Ectodermal cell (in vitro differentiated cells): ENCODE results near the gene CPNE7.

Source experiments
- H3K27ac ChIP-seq: 2 replicates; pipeline ENCODE4 v1.7.0; 2013; ENCODE audit warnings: mild to moderate bottlenecking, low read depth, low read length; ENCODE audit not compliant: insufficient read depth, poor library complexity, severe bottlenecking
- H3K27me3 ChIP-seq: 2 replicates; pipeline ENCODE4 v1.7.0; 2013; ENCODE audit warnings: mild to moderate bottlenecking, low read length; ENCODE audit not compliant: insufficient read depth, control insufficient read depth, poor library complexity, severe bottlenecking
- H3K36me3 ChIP-seq: one replicate; pipeline ENCODE4 v1.7.0; 2013; ENCODE audit warnings: low read length; ENCODE audit not compliant: control insufficient read depth, insufficient read depth
- H3K4me1 ChIP-seq: one replicate; pipeline ENCODE4 v1.7.0; 2013; ENCODE audit warnings: low read length; ENCODE audit not compliant: control insufficient read depth, insufficient read depth
- H3K4me3 ChIP-seq: 2 replicates; pipeline ENCODE4 v1.7.0; 2013; ENCODE audit warnings: low read depth, low read length, control low read depth; ENCODE audit not compliant: insufficient read depth
- H3K9me3 ChIP-seq: 2 replicates; pipeline ENCODE4 v1.7.0; 2013; ENCODE audit warnings: mild to moderate bottlenecking, low read length, moderate library complexity; ENCODE audit not compliant: control insufficient read depth
- WGBS, 2 experiments: methylation state at CpG; one replicate each; pipeline ENCODE4 v1.1.7; 2013; ENCODE audit warnings: missing lambda C conversion rate in 2 of 2; 5-methylcytosine and 5-hydroxymethylcytosine counted together

Gene CPNE7

GRCh38 chr16:89540557-89540956 lies 35.0 kb upstream of the CPNE7 start:
- H3K36me3 ChIP-seq: peaks cover 16% of the 10 kb centered on the region
- WGBS, 2 experiments: 92 to 93% methylated on average over 13 of the region's 13 CpGs
- H3K9me3 ChIP-seq: no peaks in the 10 kb centered on the region
- H3K4me1 ChIP-seq: no peaks in the 10 kb centered on the region
- H3K27me3 ChIP-seq: no peaks in the 10 kb centered on the region
- no peak overlapping the region for H3K4me3 ChIP-seq
- H3K27ac ChIP-seq: no peak overlapping the region

- Histone ChIP-seq H3K27me3 (no peaks in the 10 kb centered on the region), H3K4me1 (no peaks in the 10 kb centered on the region), H3K9me3 (no peaks in the 10 kb centered on the region), H3K27ac (no peak overlapping the region), H3K4me3 (no peak overlapping the region), H3K36me3 (peaks cover 22% of the 10 kb centered on the region)
- 95% methylated on average over 21 of the region's 21 CpGs for WGBS, 2 experiments
Measured at GRCh38 chr16:89541792-89542191, 33.8 kb upstream of the CPNE7 start.

GRCh38 chr16:89544113-89544512 lies 31.4 kb upstream of the CPNE7 start:
- H3K27me3 ChIP-seq: no peaks in the 10 kb centered on the region
- peaks cover 25% of the 10 kb centered on the region for H3K36me3 ChIP-seq
- H3K9me3 ChIP-seq: no peaks in the 10 kb centered on the region
- no peaks in the 10 kb centered on the region for H3K4me1 ChIP-seq
- H3K27ac ChIP-seq: no peak overlapping the region
- WGBS, 2 experiments: 95 to 96% methylated on average over 11 of the region's 11 CpGs
- H3K4me3 ChIP-seq: no peak overlapping the region

- no peaks in the 10 kb centered on the region for H3K27me3 ChIP-seq
- no peak overlapping the region for H3K27ac ChIP-seq
- no peaks in the 10 kb centered on the region for H3K9me3 ChIP-seq
- no peaks in the 10 kb centered on the region for H3K4me1 ChIP-seq
- WGBS, 2 experiments: 97% methylated on average over 13 of the region's 13 CpGs
- no peak overlapping the region for H3K4me3 ChIP-seq
- H3K36me3 ChIP-seq: peaks cover 25% of the 10 kb centered on the region
Measured at GRCh38 chr16:89544713-89545043, 30.9 kb upstream of the CPNE7 start.

- Histone ChIP-seq H3K36me3 (peaks cover 25% of the 10 kb centered on the region), H3K4me3 (no peak overlapping the region), H3K27me3 (no peaks in the 10 kb centered on the region), H3K27ac (no peak overlapping the region), H3K4me1 (no peaks in the 10 kb centered on the region), H3K9me3 (no peaks in the 10 kb centered on the region)
- 94 to 95% methylated on average over 17 of the region's 17 CpGs for WGBS, 2 experiments
Measured at GRCh38 chr16:89545044-89545830, 30.3 kb upstream of the CPNE7 start.

GRCh38 chr16:89545831-89546574 lies 29.6 kb upstream of the CPNE7 start:
- Histone ChIP-seq H3K4me3 (no peak overlapping the region), H3K36me3 (peaks cover 31% of the 10 kb centered on the region), H3K27ac (no peak overlapping the region), H3K27me3 (no peaks in the 10 kb centered on the region), H3K4me1 (no peaks in the 10 kb centered on the region), H3K9me3 (no peaks in the 10 kb centered on the region)
- 94 to 95% methylated on average over 26 of the region's 26 CpGs for WGBS, 2 experiments

- Histone ChIP-seq H3K4me1 (no peaks in the 10 kb centered on the region), H3K4me3 (no peak overlapping the region), H3K27ac (no peak overlapping the region), H3K27me3 (no peaks in the 10 kb centered on the region), H3K9me3 (no peaks in the 10 kb centered on the region), H3K36me3 (peaks cover 35% of the 10 kb centered on the region)
- WGBS, 2 experiments: 91 to 92% methylated on average over 19 of the region's 19 CpGs
Measured at GRCh38 chr16:89546781-89547180, 28.8 kb upstream of the CPNE7 start.

- H3K4me3 ChIP-seq: no peak overlapping the region
- no peaks in the 10 kb centered on the region for H3K9me3 ChIP-seq
- H3K27ac ChIP-seq: no peak overlapping the region
- H3K4me1 ChIP-seq: no peaks in the 10 kb centered on the region
- H3K27me3 ChIP-seq: no peaks in the 10 kb centered on the region
- H3K36me3 ChIP-seq: peaks cover 39% of the 10 kb centered on the region
- WGBS, 2 experiments: 93 to 97% methylated on average over 17 of the region's 17 CpGs
Measured at GRCh38 chr16:89547291-89547690, 28.3 kb upstream of the CPNE7 start.

- no peak overlapping the region for H3K4me3 ChIP-seq
- no peaks in the 10 kb centered on the region for H3K27me3 ChIP-seq
- no peak overlapping the region for H3K27ac ChIP-seq
- peaks cover 45% of the 10 kb centered on the region for H3K36me3 ChIP-seq
- H3K4me1 ChIP-seq: no peaks in the 10 kb centered on the region
- H3K9me3 ChIP-seq: no peaks in the 10 kb centered on the region
- 96 to 98% methylated on average over 20 of the region's 20 CpGs for WGBS, 2 experiments
Measured at GRCh38 chr16:89547860-89548259, 27.7 kb upstream of the CPNE7 start.

GRCh38 chr16:89548344-89549006 lies 27.1 kb upstream of the CPNE7 start:
- Histone ChIP-seq H3K9me3 (no peaks in the 10 kb centered on the region), H3K27ac (no peak overlapping the region), H3K4me1 (no peaks in the 10 kb centered on the region), H3K27me3 (no peaks in the 10 kb centered on the region), H3K36me3 (peaks cover 49% of the 10 kb centered on the region), H3K4me3 (no peak overlapping the region)
- WGBS, 2 experiments: 93% methylated on average over 28 of the region's 28 CpGs
